AG09319 (cell line): ENCODE results near the gene HLA-G.
"Not testable (repeated sequence)": the region's sequence is repeated elsewhere in the genome, so short reads cannot be mapped to it uniquely, and the experiment has no call there.

Experiments used
- DNase-seq: peaks from one replicate; pipeline ENCODE4 v3.0.0-alpha.2; 2010; ENCODE audit warnings: low read depth; ENCODE audit errors: extremely low read depth
- CTCF ChIP-seq: IDR thresholded peaks from 2 replicates; pipeline ENCODE4 v1.5.1; 2011; ENCODE audit warnings: low read depth, mild to moderate bottlenecking, inconsistent platforms, low read length, moderate library complexity

Gene HLA-G

GRCh38 chr6:29870104-29870503, 42.5 kb downstream of the HLA-G start:
- no peak for DNase-seq
- TF ChIP-seq CTCF, result no peak

GRCh38 chr6:29872791-29873190, 45.2 kb downstream of the HLA-G start:
- DNase-seq, result no peak
- no peak for TF ChIP-seq CTCF

GRCh38 chr6:29875257-29875656, 47.6 kb downstream of the HLA-G start:
- no peak for TF ChIP-seq CTCF
- DNase-seq, result no peak

- DNase-seq, result not testable (repeated sequence)
These were observed 48.1 kb downstream of the HLA-G start for GRCh38 chr6:29875734-29876133.
